Skeletal muscle tissue (tissue), 4 donors: ENCODE data around the gene BNC1. TPM values are rescaled to one million over a fixed set of nuclear protein-coding genes. Genes with fewer than 3 reads are reported as not detected.

Source experiments
- H3K27ac ChIP-seq: one replicate; pipeline ENCODE4 v1.7.0; 2013; ENCODE audit warnings: mild to moderate bottlenecking, low read depth, low read length, inconsistent platforms
- H3K27me3 ChIP-seq, 3 donors: one replicate each; pipeline ENCODE4 v1.7.0; 2013; ENCODE audit warnings: low read length in 3 of 3; ENCODE audit not compliant: control insufficient read depth in 3 of 3, insufficient read depth in 3 of 3
- H3K36me3 ChIP-seq, 3 donors: one replicate each; pipeline ENCODE4 v1.7.0; 2013; ENCODE audit warnings: low read length in 3 of 3; ENCODE audit not compliant: control insufficient read depth in 3 of 3, insufficient read depth in 3 of 3
- H3K4me1 ChIP-seq, 3 donors: one replicate each; pipeline ENCODE4 v1.7.0; 2013; ENCODE audit warnings: low read length in 3 of 3, mild to moderate bottlenecking in 3 of 3; ENCODE audit not compliant: control insufficient read depth in 3 of 3, insufficient read depth in 3 of 3
- H3K4me3 ChIP-seq, 3 donors: one replicate each; pipeline ENCODE4 v1.7.0; 2013; ENCODE audit warnings: low read length in 3 of 3
- H3K9ac ChIP-seq, 3 donors: one replicate each; pipeline ENCODE4 v1.7.0; 2013; ENCODE audit warnings: low read length in 3 of 3, mild to moderate bottlenecking in 3 of 3, moderate library complexity in 2 of 3, low read depth in 1 of 3
- H3K9me3 ChIP-seq, 3 donors: one replicate each; pipeline ENCODE4 v1.7.0; 2013; ENCODE audit warnings: low read length in 3 of 3; ENCODE audit not compliant: control insufficient read depth in 3 of 3
- total RNA-seq: library from RNA; depleted of rRNA; stranded (reverse); fragments of >200 nt; gene quantifications from one replicate; pipeline ENCODE4 v1.2.3, GENCODE V29; 2014
- donor health status: Osteomylitis.

BNC1 gene
- 1.6 TPM for total RNA-seq

GRCh38 chr15:83284559-83285283 is at the start of gene BNC1:
TSS of gene BNC1 (minus strand) at chr15:83284664. CDS start at chr15:83284628, 36 bp downstream.
- H3K27ac ChIP-seq, result no peak within 1 kb of the TSS
- no peaks in the 10 kb centered on the region for H3K9me3 ChIP-seq
- peaks cover 42 to 59% (median 47%) of the 10 kb centered on the region in 3 donors for H3K27me3 ChIP-seq
- peaks cover 0 to 4% (median 2%) of the 10 kb centered on the region in 3 donors for H3K4me1 ChIP-seq
- H3K36me3 ChIP-seq, result no peaks in the 10 kb centered on the region
- peak within 1 kb of the TSS in 1 of 3 donors; percentile 14 for H3K9ac ChIP-seq
- H3K4me3 ChIP-seq, result peak within 1 kb of the TSS; percentile 52 to 57 (median 54)

- Histone ChIP-seq H3K4me1 (no peaks in the 10 kb centered on the region), H3K9ac (no peak overlapping the region), H3K4me3 (no peak overlapping the region), H3K27ac (no peak overlapping the region), H3K9me3 (peaks cover 0 to 2% (median 0%) of the 10 kb centered on the region in 3 donors), H3K36me3 (no peaks in the 10 kb centered on the region), H3K27me3 (peaks cover 0 to 15% (median 4%) of the 10 kb centered on the region in 3 donors)
Observed at GRCh38 chr15:83327041-83327440, 42.6 kb upstream of the BNC1 start.

GRCh38 chr15:83324799-83325198 is 40.3 kb upstream of the BNC1 start:
- H3K9me3 ChIP-seq, result peaks cover 0 to 2% (median 0%) of the 10 kb centered on the region in 3 donors
- H3K27me3 ChIP-seq, result peaks cover 0 to 15% (median 4%) of the 10 kb centered on the region in 3 donors
- no peaks in the 10 kb centered on the region for H3K36me3 ChIP-seq
- H3K4me1 ChIP-seq, result no peaks in the 10 kb centered on the region
- H3K9ac ChIP-seq, result no peak overlapping the region
- no peak overlapping the region for H3K27ac ChIP-seq
- no peak overlapping the region for H3K4me3 ChIP-seq

DNA sequence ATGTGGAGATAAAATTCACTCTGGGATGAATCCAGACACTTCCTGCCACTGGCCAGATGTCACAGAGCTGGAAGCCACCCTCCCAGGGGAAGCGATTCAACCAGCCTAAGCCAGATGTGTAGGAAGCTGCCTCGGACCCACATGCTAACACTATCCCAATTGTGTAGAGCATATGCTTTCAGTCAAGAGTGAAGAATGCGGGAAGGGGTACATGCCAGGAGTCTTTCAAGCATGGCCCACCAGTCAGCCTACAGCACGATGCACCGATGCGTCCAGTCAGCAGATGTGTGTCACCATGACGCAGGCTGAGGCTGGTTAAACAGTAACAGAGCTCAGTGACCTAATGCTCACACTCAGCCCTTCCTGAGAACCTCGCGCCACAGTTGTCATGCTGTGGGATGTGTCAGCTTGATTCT is 38.8 kb upstream of the BNC1 start:
- peaks cover 0 to 2% (median 0%) of the 10 kb centered on the region in 3 donors for H3K9me3 ChIP-seq
- no peak overlapping the region for H3K27ac ChIP-seq
- no peak overlapping the region for H3K9ac ChIP-seq
- H3K4me3 ChIP-seq, result no peak overlapping the region
- H3K27me3 ChIP-seq, result peaks cover 0 to 15% (median 4%) of the 10 kb centered on the region in 3 donors
- no peaks in the 10 kb centered on the region for H3K36me3 ChIP-seq
- no peaks in the 10 kb centered on the region for H3K4me1 ChIP-seq

DNA sequence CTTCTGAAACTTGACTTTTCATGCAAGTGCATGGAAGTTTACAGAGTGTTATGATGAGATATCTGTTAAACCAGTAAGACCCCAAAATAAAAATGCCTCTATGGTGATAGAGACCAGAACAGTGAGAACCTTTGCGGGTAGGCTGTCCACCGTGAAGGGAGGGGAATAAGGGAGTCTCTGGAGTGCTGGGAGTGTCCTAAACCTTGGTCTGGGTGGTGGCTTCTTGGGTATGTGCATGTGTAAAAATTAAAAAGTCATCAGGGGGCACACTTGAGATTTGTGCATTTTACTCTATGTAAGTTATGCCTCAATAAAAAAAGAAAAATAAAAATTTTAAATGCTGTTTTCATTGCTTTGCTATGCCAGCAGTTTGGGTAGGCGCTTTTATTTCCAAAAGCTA is 38.2 kb upstream of the BNC1 start:
- H3K9ac ChIP-seq, result no peak overlapping the region
- H3K36me3 ChIP-seq, result no peaks in the 10 kb centered on the region
- H3K27me3 ChIP-seq, result peaks cover 0 to 15% (median 4%) of the 10 kb centered on the region in 3 donors
- no peak overlapping the region for H3K4me3 ChIP-seq
- H3K4me1 ChIP-seq, result no peaks in the 10 kb centered on the region
- H3K27ac ChIP-seq, result no peak overlapping the region
- H3K9me3 ChIP-seq, result peaks cover 0 to 2% (median 0%) of the 10 kb centered on the region in 3 donors

- H3K4me3 ChIP-seq, result no peak overlapping the region
- peaks cover 0 to 15% (median 4%) of the 10 kb centered on the region in 3 donors for H3K27me3 ChIP-seq
- no peaks in the 10 kb centered on the region for H3K36me3 ChIP-seq
- no peak overlapping the region for H3K9ac ChIP-seq
- H3K4me1 ChIP-seq, result no peaks in the 10 kb centered on the region
- H3K9me3 ChIP-seq, result peaks cover 0 to 4% (median 0%) of the 10 kb centered on the region in 3 donors
- H3K27ac ChIP-seq, result no peak overlapping the region
Observed at GRCh38 chr15:83322061-83322460, 37.6 kb upstream of the BNC1 start.

DNA sequence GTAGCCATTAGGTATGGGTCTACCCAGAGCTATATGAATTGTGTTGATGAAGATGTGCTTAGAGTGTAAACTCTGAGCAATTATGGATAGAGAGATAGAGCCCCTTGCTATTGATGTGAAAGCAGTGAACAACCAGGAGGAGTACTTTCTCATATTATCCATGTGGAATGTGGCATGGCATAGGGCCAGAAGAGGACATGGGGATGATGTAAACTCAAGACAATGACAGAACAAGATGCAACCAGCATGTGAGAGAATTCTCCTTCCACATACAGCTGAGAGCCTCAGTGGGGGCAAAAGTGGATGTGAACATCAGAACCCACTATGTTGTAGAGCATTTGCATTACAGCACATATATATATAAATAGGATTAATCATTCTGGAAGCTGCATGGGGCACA is 36.4 kb upstream of the BNC1 start:
- Histone ChIP-seq H3K27me3 (peaks cover 0 to 12% (median 4%) of the 10 kb centered on the region in 3 donors), H3K4me1 (no peaks in the 10 kb centered on the region), H3K9ac (no peak overlapping the region), H3K4me3 (no peak overlapping the region), H3K36me3 (no peaks in the 10 kb centered on the region), H3K27ac (no peak overlapping the region), H3K9me3 (peaks cover 0 to 4% (median 0%) of the 10 kb centered on the region in 3 donors)

- Histone ChIP-seq H3K4me1 (no peaks in the 10 kb centered on the region), H3K27ac (no peak overlapping the region)
Observed at GRCh38 chr15:83320404-83320803, 35.9 kb upstream of the BNC1 start.

DNA sequence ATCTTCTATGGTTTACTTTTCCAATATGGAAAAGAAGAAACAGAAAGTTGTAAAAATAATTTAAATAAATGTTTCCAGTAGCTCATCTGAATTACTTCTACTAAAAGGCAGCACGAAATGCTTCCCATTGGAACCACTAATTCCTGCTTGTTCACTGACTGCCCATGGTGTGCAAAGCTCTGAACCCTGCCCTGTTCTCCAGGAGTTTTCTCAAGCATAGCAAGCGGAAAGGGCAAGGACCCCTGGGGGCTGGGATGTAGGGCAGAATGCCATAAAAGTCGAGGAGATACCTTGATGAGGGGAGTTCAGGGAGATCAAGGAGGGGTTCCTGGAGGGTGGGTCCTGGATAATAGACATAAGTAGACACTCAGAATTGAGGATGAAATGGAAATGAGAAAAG is 35.3 kb upstream of the BNC1 start:
- Histone ChIP-seq H3K27ac (no peak overlapping the region), H3K36me3 (no peaks in the 10 kb centered on the region), H3K27me3 (peaks cover 0 to 8% (median 4%) of the 10 kb centered on the region in 3 donors), H3K4me1 (no peaks in the 10 kb centered on the region), H3K9ac (no peak overlapping the region), H3K9me3 (peaks cover 0 to 4% (median 0%) of the 10 kb centered on the region in 3 donors), H3K4me3 (no peak overlapping the region)

More at GRCh38 chr15:83320404-83320803, 35.9 kb upstream of the BNC1 start:
- H3K27me3 ChIP-seq, result peaks cover 0 to 9% (median 4%) of the 10 kb centered on the region in 3 donors
- H3K36me3 ChIP-seq, result no peaks in the 10 kb centered on the region
- no peak overlapping the region for H3K9ac ChIP-seq
- H3K4me3 ChIP-seq, result no peak overlapping the region
- H3K9me3 ChIP-seq, result peaks cover 0 to 4% (median 0%) of the 10 kb centered on the region in 3 donors

DNA sequence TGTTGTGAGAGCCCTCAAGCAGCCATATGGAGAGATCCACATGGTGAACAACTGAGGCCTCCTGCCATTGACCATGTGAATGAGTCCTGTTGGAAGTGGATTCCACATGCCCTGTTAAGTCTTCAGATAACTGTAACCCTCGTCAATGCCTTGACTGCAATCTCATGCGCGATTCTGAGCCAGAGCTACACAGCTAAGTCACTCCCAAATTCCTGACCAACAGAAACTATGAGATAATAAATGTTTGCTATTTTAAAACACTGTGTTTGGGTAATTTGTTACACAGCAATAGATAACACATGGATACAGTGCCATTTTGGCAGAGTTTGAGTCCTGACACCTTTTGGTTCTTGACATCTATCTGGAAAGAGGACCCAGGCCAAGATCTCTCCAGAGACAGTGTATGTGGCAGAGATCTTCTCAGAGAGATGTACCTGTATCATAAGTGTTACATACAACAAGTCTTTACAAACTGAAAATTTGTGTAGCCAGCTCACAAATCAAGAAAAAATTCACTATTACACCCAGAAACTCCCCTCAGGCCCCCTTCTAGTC is 34.5 kb upstream of the BNC1 start:
- H3K9me3 ChIP-seq, result peaks cover 0 to 4% (median 0%) of the 10 kb centered on the region in 3 donors
- no peaks in the 10 kb centered on the region for H3K4me1 ChIP-seq
- no peak overlapping the region for H3K9ac ChIP-seq
- no peak overlapping the region for H3K4me3 ChIP-seq
- no peaks in the 10 kb centered on the region for H3K36me3 ChIP-seq
- no peak overlapping the region for H3K27ac ChIP-seq
- peaks cover 0 to 5% (median 0%) of the 10 kb centered on the region in 3 donors for H3K27me3 ChIP-seq
